Activated T-cell treated with anti-CD3 and anti-CD28 coated beads for 48 hours (primary cell): ENCODE data around the gene CFAP46.
"Not testable (repeated sequence)": the region's sequence is repeated elsewhere in the genome, so short reads cannot be mapped to it uniquely, and the experiment has no call there.

ENCODE experiments used
- DNase-seq: peaks from one replicate; pipeline ENCODE4 v3.0.0-alpha.2; 2020; ENCODE audit warnings: low read depth

Gene CFAP46

GRCh38 chr10:132962623-132963429 is 20.5 kb upstream of the CFAP46 start:
- no peak for DNase-seq

- DNase-seq = peak; percentile 73
These were observed 19.6 kb upstream of the CFAP46 start for GRCh38 chr10:132961787-132962622.

- no peak for DNase-seq
These were observed 19.0 kb upstream of the CFAP46 start for GRCh38 chr10:132961420-132961786.

- no peak for DNase-seq
These were observed 18.5 kb upstream of the CFAP46 start for GRCh38 chr10:132960631-132961419.

GRCh38 chr10:132960071-132960472 is 17.7 kb upstream of the CFAP46 start:
- DNase-seq = no peak

GRCh38 chr10:132959559-132959961 is 17.2 kb upstream of the CFAP46 start:
- DNase-seq = no peak

GRCh38 chr10:132958883-132959558 is 16.7 kb upstream of the CFAP46 start:
- no peak for DNase-seq

GRCh38 chr10:132957981-132958882 is 15.9 kb upstream of the CFAP46 start:
- no peak for DNase-seq

- DNase-seq = no peak
These were observed 14.8 kb upstream of the CFAP46 start for GRCh38 chr10:132957131-132957530.

GRCh38 chr10:132956259-132956658 is 13.9 kb upstream of the CFAP46 start:
- DNase-seq = not testable (repeated sequence)

GRCh38 chr10:132955479-132955878 is 13.1 kb upstream of the CFAP46 start:
- no peak for DNase-seq

- DNase-seq = no peak
These were observed 11.1 kb upstream of the CFAP46 start for GRCh38 chr10:132953428-132953827.

GRCh38 chr10:132951926-132952325 is 9.6 kb upstream of the CFAP46 start:
- no peak for DNase-seq

GRCh38 chr10:132948351-132948750 is 6.0 kb upstream of the CFAP46 start:
- DNase-seq = no peak

- DNase-seq = no peak
These were observed 5.5 kb upstream of the CFAP46 start for GRCh38 chr10:132947843-132948242.

GRCh38 chr10:132946806-132947546 is 4.6 kb upstream of the CFAP46 start:
- DNase-seq = no peak

- DNase-seq = no peak
These were observed 3.9 kb upstream of the CFAP46 start for GRCh38 chr10:132946311-132946710.

- DNase-seq = no peak
These were observed 3.5 kb upstream of the CFAP46 start for GRCh38 chr10:132945894-132946255.

GRCh38 chr10:132945125-132945893 is 2.9 kb upstream of the CFAP46 start:
- DNase-seq = no peak
